SKM-1 treated with dmso at 0.1 percent for 144 hours (cell line): ENCODE measurements around the gene TOMM34.

Experiments used
- DNase-seq: peaks from one replicate; lab custom pipeline; 2025; ENCODE audit not compliant: unreplicated experiment; lab: John Stamatoyannopoulos, UW

Gene TOMM34

DNA sequence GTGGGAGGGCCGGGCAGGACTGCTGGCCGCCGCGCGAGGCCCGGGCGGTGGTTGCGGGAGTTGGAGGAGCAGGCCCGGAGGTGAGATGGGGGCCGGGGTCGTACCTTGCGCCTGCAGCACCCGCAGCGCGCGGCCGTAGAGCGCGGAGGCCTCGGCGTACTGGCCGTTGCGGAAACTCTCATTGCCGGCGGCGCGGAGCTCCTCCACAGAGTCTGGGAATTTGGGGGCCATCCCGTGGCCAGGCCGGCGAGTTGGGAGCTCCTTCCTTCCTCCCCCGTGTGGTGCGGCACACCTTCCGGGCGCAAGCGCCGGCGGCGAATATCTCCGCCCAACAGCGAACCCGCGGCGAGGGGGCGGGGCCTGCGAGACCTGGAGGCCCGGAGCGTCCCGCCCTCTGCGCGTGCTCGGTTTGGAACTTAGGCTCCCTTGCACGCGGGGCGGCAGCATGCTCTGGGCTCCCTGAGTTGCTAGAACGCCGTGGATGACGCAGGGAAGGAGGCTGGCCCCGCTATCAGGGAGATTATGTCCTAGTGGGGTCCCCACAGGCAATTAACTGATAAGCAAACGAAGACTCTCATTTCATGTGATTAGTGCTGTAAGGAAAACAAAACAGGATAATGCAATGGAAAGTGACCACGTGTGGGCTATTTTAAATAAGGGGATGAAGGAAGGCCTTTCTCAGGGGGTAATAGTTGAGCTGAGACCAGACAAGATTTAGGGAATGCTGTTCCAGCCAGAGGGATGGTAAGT is at the start of gene TOMM34:
TOMM34 (minus strand) TSS at position 295 of the 750 bp plus-strand sequence; CDS start at position 231, 64 bp downstream.
- DNase-seq = peak; percentile 95

GRCh38 chr20:45008521-45009049 is 48.4 kb upstream of the TOMM34 start:
- DNase-seq = no peak

DNA sequence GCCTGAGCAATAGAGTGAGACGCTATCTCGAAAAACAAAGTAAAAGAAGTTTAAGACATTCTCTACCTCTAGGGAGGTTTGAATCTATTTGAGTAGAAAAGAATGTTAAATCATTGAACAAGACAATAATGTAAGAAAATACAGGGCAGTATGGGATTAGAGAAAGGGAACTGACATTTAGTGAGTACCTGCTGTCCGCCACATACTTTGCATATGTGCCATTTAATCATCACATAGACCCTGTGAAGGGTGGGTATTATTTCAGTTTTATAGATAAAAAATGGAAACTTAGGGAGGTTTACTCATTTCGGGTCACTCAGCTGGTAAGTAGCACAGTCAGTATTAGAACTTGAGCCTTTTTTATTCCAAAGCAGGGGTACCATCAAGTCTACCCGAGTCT is 37.5 kb upstream of the TOMM34 start:
- DNase-seq = no peak

GRCh38 chr20:44997171-44997570 is 37.0 kb upstream of the TOMM34 start:
- no peak for DNase-seq

DNA sequence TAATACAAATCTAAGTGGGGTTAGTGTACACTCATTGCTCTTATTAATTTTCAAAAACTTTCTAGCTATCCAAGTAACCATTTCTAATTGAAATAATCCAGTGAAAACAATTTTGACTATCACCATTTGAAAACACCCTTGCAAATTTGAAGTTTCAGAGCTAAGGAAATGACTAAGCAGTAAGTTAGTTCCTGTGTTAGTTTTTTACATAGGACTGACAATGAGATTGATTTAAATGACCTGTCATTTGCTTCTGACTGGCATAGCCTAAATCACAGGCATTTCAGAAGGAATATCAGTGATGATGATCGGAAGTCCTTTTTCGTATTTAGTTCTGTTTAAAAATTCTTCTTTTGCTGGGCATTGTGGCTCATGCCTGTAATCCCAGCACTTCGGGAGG is 33.1 kb upstream of the TOMM34 start:
- DNase-seq = no peak

GRCh38 chr20:44990957-44991356 is 30.8 kb upstream of the TOMM34 start:
- DNase-seq = no peak

- no peak for DNase-seq
Observed at GRCh38 chr20:44990425-44990824, 30.2 kb upstream of the TOMM34 start.

GRCh38 chr20:44988631-44989171 is 28.5 kb upstream of the TOMM34 start:
- DNase-seq = no peak

- DNase-seq = no peak
Observed at GRCh38 chr20:44983093-44983674, 23.0 kb upstream of the TOMM34 start.

GRCh38 chr20:44981736-44982406 is 21.7 kb upstream of the TOMM34 start:
- DNase-seq = no peak

GRCh38 chr20:44979090-44979621 is 19.0 kb upstream of the TOMM34 start:
- peak; percentile 94 for DNase-seq

GRCh38 chr20:44976698-44977097 is 16.5 kb upstream of the TOMM34 start:
- no peak for DNase-seq

DNA sequence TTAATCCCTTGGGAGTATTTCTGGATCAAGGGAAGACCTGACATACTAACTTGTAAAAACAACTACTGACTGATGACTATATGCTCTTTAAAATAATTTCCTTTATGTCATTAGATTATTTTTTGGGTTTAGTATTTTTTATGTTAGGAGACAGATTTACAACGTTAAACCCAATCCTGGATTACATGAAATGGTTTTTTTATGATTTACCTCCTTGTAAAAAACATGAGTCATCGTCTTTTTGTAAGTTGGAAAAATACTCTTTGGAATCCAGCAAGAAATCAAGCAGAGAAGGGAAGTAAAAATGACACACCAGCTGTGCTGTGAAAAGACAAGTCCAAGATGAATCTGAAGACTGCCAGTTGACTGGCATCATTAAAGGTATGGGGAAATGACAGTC is 12.9 kb upstream of the TOMM34 start:
- no peak for DNase-seq

- DNase-seq = no peak
Observed at GRCh38 chr20:44970243-44970757, 10.1 kb upstream of the TOMM34 start.

DNA sequence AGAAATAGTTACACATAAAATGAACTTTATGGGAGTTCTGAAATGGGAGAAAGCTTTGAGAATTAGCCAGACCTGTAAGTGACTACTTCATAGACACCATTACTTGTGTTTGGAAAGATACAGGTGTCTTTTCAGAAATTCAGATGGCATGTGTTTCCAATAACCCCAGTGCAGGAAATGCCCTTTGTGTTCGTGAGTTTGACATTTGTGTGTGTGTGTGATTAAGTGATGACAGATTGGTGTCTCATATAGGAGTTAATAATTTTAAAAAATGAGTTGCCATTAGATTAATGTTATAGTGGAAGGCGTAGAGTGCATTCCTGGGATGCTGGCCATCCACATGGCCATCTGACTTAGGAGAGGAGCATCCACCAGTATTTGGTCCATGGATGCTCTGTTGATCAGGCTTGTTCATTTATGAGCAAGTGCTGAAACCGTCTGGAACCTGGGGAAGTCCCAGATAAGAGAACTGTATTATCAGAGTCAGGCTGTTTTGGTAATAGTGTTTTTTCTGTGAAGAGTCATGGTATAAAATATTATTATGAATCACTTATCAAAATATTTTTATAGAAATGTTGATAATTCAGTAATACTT is 9.2 kb upstream of the TOMM34 start:
- DNase-seq = no peak

GRCh38 chr20:44967207-44967807 is 7.1 kb upstream of the TOMM34 start:
- DNase-seq = peak; percentile 86

DNA sequence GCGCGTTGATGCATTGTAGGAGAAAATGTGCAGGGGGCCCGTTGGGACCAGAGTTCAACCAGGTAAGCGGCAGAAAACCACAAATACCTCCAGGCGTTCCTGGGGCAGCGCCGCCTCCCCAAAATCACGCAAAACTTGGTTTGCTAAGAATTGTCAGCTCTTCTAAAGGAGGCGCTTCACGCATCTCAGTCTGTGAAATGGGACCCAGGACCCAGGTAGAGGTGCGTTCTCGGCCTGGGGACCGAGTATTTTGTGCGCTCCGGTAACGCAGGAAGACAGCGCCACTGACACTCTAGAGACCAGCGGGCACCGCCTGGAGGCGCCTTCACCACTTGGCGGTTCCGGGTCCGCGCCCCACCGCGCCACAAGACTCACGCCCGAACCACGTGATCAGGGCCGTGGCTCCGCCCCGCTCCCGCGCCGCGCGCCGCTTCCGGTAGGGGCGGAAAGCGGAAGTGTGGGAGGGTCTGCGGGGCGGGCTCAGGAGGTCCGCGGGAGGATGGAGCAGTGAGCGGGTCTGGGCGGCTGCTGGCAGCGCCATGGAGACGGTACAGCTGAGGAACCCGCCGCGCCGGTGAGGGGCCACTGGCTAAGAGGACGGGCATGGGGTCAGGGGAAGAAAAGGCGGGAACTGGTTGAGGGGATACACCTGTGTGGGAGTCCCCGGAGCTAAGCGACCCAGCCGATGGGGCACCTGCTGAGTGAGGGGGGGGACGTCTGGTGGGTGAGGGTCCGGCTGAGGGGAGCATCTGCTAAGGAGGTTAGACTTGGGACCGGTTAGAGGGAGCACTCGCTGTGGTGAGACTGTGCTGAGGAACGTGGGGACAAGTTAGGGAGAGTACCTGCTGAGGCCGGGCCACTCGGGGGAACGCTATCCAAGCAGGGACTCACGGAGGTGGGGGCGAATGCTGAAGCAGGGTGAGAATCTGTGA is 6.1 kb upstream of the TOMM34 start, which contains the start of gene STK4:
STK4 (plus strand) TSS at position 483 of the 932 bp plus-strand sequence; CDS start at position 540, 57 bp downstream.
- peak; percentile 87 for DNase-seq

- DNase-seq = no peak
Observed at GRCh38 chr20:44965651-44966029, 5.4 kb upstream of the TOMM34 start.
